Measurements from ENCODE around the gene MSH4. TPM values are rescaled to one million over a fixed set of nuclear protein-coding genes. Genes with fewer than 3 reads are reported as not detected.
"Not testable (repeated sequence)": the region's sequence is repeated elsewhere in the genome, so short reads cannot be mapped to it uniquely, and the experiment has no call there.

Gene MSH4
- 0.08 and 0.16 TPM in 2 replicates for total RNA-seq (2014; rRNA removed; shearing (Covaris generic))
- polyA plus RNA-seq (2015; cell fraction: cytosol; rRNA removed): not detected in 2 replicates
- polyA plus RNA-seq (2015; cell fraction: nucleus; rRNA removed): 0.23 and 0.56 TPM in 2 replicates

DNA sequence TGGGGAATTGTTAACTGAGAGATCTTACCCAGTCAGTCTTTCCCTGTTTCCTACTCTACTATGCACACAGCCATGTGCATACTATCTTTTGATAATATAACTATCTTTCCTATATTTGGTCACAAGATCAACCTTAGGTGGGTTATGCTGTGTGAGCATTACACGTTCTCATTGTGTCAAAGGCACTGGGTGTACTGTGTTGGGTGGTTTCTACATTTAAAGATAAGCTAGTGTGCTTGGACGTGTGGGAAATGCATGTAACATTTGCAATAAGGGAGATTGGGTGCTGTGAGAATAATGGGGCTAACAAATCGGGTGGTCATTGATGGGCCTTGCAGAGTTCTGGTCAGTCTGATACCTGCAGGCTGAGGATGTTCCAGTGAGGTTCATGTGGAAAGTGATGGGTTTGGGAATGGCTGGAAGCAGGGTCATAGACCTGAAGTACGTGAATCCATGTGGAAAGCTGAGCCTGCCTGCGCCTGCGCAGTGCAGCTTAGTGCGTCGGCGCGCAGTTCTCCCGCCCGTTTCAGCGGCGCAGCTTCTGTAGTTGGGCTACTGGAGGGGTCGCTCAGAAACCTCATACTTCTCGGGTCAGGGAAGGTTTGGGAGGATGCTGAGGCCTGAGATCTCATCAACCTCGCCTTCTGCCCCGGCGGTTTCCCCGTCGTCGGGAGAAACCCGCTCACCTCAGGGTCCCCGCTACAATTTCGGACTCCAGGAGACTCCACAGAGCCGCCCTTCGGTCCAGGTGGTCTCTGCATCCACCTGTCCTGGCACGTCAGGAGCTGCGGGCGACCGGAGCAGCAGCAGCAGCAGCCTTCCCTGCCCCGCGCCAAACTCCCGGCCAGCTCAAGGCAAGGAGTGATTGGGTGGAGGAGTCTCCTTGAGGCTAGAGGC lies at the start of gene MSH4:
Gene MSH4 (plus strand): TSS at position 507 of the 897 bp plus-strand sequence. CDS start 104 bp downstream, at position 611.
- in situ Hi-C loops (cut with HindIII; ENCODE audit: low pct_unique_long_range_greater_than_20kb, low sequenced_read_pairs): no loop called here
- DNase-seq (ENCODE audit: low read depth, low spot score): peak; percentile 41

- in situ Hi-C loops (cut with HindIII; ENCODE audit: low pct_unique_long_range_greater_than_20kb, low sequenced_read_pairs): not testable (repeated sequence)
Observed at GRCh38 chr1:75757210-75757609, 39.5 kb upstream of the MSH4 start.

DNA sequence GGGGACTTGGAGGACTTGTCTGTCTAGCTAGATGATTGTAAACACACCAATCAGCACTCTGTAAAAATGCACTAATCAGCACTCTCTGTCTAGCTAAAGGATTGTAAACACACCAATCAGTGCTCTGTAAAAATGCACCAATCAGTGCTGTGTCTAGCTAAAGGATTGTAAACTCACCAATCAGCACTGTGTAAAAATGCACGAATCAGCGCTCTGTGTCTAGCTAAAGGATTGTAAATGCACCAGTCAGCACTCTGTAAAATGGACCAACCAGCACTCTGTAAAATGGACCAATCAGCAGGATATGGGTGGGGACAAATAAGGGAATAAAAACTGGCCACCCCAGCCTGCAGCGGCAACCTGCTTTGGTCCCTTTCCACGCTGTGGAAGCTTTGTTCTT lies 38.1 kb upstream of the MSH4 start:
- DNase-seq (ENCODE audit: low read depth, low spot score); in situ Hi-C loops (cut with HindIII; ENCODE audit: low pct_unique_long_range_greater_than_20kb, low sequenced_read_pairs): not testable (repeated sequence)

More at GRCh38 chr1:75757210-75757609, 39.5 kb upstream of the MSH4 start:
- not testable (repeated sequence) for DNase-seq (ENCODE audit: low read depth, low spot score)

DNA sequence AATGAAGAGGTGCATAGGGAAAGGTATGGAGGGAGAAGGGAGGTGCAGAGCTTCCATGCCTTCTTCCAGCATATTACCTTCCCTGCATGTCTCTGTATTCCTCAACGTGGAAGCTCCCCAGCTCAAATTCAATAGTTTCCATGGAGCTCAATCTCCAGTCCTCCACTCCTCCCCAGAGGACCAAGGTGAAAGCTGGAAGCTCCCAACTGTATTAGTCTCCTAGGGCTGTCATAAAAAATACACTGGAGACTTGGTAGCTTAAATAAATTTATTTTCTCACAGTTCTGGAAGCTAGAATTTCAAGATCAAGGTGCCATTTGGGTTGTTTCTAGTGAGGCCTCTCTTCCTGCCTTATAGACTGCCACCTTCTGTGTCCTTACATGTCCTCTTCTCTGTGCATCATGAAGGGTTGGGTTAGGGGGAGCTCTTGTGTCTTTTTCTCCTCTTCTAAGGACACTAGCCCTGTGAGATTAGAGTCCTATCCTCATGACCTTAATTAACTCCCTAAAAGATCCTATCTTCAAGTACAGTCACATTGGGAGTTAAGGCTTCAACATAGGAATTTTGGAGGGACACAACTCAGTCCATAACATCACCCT lies 32.5 kb upstream of the MSH4 start:
- DNase-seq (ENCODE audit: low read depth, low spot score): no peak
- in situ Hi-C loops (cut with HindIII; ENCODE audit: low pct_unique_long_range_greater_than_20kb, low sequenced_read_pairs): no loop called here

- in situ Hi-C loops (cut with HindIII; ENCODE audit: low pct_unique_long_range_greater_than_20kb, low sequenced_read_pairs): no loop called here
- DNase-seq (ENCODE audit: low read depth, low spot score): no peak
Observed at GRCh38 chr1:75765697-75766355, 30.9 kb upstream of the MSH4 start.

DNA sequence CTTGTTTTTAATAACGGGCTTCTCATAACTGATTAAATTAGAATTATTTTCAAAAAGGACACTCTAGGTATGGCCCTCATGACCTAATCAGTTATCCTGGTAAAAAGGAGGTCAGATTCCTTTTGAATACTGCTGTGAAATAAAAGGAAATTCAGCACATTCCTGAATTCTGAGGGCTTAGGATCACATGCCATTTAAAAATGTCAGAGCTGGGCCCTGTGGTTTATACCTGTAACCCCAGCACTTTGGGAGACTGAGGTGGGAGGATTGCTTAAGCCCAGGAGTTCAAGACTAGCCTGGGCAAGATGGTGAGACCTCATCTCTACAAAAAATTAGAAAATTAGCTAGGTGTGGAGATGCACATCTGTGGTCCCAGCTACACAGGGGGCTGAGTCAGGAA lies 28.7 kb upstream of the MSH4 start:
- DNase-seq (ENCODE audit: low read depth, low spot score): no peak
- in situ Hi-C loops (cut with HindIII; ENCODE audit: low pct_unique_long_range_greater_than_20kb, low sequenced_read_pairs): no loop called here

DNA sequence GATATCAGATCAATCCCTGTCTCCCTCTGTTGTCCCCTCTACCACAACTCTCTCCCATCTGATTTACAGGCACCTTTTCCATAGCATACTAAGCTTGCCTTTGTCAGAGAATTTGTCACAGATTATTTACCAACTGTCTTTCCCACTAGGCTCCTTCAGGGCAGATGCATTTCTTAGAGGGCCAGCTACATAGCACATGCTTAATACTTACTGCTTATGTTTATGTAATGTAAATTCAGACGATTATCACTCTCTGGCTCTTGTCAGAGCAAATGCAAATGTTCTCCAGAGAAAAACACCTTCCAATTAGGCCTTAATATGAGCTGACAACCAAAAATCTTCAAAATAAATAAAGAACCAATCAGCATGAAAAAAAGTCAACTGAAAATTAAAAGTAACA lies 25.9 kb upstream of the MSH4 start:
- DNase-seq (ENCODE audit: low read depth, low spot score): no peak
- in situ Hi-C loops (cut with HindIII; ENCODE audit: low pct_unique_long_range_greater_than_20kb, low sequenced_read_pairs): no loop called here

GRCh38 chr1:75771978-75772377 lies 24.7 kb upstream of the MSH4 start:
- in situ Hi-C loops (cut with HindIII; ENCODE audit: low pct_unique_long_range_greater_than_20kb, low sequenced_read_pairs): no loop called here
- no peak for DNase-seq (ENCODE audit: low read depth, low spot score)

- in situ Hi-C loops (cut with HindIII; ENCODE audit: low pct_unique_long_range_greater_than_20kb, low sequenced_read_pairs); DNase-seq (ENCODE audit: low read depth, low spot score): not testable (repeated sequence)
Observed at GRCh38 chr1:75777812-75778211, 18.9 kb upstream of the MSH4 start.

GRCh38 chr1:75778694-75779093 lies 18.0 kb upstream of the MSH4 start:
- DNase-seq (ENCODE audit: low read depth, low spot score); in situ Hi-C loops (cut with HindIII; ENCODE audit: low pct_unique_long_range_greater_than_20kb, low sequenced_read_pairs): not testable (repeated sequence)

GRCh38 chr1:75780183-75780582 lies 16.5 kb upstream of the MSH4 start:
- in situ Hi-C loops (cut with HindIII; ENCODE audit: low pct_unique_long_range_greater_than_20kb, low sequenced_read_pairs); DNase-seq (ENCODE audit: low read depth, low spot score): not testable (repeated sequence)

DNA sequence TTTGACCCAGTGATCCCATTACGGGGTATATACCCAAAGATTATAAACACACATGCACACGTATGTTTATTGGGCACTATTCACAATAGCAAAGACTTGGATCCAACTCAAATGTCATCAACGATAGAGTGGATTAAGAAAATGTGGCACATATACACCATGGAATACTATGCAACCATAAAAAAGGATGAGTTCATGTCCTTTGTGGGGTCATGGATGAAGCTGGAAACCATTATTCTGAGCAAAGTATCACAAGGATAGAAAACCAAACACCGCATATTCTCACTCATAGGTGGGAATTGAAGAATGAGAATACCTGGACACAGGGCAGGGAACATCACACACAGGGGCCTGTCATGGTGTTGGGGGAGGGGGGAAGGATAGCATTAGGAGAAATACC lies 12.8 kb upstream of the MSH4 start:
- in situ Hi-C loops (cut with HindIII; ENCODE audit: low pct_unique_long_range_greater_than_20kb, low sequenced_read_pairs); DNase-seq (ENCODE audit: low read depth, low spot score): not testable (repeated sequence)

DNA sequence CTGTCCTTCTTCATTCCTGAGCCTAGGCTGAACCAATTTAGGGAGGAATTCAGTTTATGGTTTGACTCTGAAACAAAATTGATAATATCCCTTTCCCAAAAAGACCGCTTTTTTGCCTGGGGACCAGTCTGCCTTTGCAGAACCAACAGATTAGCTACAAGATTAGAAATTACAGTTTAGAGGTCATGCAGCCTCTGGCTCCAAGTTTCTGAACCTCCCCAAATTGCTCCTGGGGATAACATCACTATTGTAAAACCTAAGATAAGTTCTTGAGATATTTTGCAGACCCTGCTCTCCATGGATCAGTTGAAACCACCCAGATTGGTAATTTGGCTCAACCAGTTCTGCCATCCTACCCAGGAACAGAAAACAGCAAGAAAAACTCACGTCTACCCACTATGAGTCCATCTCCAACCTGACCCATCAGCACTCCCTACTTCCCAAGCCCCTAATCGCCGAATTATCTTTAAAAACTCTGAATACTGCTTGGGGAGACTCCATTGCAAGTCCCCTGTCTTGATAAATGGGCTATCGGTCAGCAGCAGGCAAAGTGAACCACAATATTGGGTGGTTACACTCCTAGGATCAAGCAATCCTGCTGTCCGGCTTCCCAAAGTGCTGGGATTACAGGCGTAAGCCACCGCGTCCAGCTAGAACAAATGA lies 11.2 kb upstream of the MSH4 start:
- DNase-seq (ENCODE audit: low read depth, low spot score): no peak
- in situ Hi-C loops (cut with HindIII; ENCODE audit: low pct_unique_long_range_greater_than_20kb, low sequenced_read_pairs): no loop called here

DNA sequence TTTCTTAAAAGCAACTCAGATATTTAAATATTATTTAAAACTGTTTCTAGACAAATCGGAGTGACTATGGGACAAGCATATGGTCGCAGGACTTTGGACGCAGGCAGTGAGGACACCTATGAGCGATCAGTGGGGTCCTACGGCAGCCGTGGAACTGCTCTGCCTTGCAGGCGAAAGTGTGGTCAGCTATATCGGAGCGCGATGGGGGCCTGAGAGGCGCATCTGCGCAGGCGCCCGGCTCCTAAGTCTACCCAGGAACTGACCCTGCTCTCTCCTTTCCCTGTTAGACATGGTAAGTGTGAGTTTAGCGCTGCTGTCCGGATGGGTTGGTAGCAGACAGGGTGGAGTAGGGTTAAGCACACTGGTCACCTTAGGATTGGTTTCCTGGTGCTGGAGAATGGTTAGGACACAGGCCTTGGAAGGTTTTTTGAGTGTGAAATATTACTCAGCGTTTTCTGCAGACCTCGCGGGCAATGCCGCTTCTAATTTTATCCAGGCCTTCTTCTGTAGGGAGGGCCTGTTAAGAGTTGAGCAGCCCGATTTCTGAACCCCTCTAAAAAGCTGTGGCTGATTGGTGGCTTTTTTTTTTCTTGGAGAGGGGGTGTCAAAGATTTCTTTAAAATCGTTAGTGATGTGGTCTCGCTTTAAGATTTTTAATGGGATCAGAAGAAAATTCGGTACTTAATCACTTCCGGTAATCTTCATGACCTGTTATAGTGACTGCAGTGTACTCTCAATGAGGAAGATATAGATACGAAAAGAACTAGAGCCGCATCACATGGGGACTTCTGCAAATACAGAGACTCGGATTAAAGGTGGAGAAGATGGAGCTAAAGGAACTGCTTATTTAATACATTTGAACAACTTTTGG lies 10.5 kb upstream of the MSH4 start, which contains the start of gene RABGGTB:
Gene RABGGTB (plus strand): TSS at position 274 of the 871 bp plus-strand sequence. CDS start 16 bp downstream, at position 290.
- DNase-seq (ENCODE audit: low read depth, low spot score): peak; percentile 95
- in situ Hi-C loops (cut with HindIII; ENCODE audit: low pct_unique_long_range_greater_than_20kb, low sequenced_read_pairs): no loop called here

DNA sequence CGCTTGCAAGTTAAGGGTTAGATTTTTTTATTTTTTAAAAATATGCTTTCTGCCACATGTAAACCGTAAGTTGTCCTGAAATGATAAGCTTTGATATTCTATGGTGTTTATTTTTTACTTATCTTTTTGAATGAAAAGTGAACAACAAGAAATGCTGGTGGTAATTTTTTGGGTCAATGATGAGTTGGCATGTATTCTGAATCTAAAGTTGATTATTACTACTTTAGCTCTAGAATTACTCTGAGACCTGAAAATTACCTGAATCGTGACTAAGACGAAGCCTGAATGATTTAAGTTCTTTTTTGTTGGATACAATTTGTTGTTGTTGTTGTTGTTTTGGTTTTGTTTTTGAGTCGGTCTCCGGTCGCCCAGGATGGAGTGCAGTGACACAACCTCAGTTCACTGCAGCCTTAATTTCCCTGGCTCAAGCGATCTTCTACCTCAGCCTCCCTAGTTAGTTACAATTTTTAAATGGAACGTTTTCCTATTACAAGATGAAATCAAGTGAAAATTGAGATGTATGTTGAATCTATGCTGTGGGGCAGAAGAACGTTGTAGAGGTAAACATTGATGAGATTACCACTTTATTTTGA lies 9.7 kb upstream of the MSH4 start:
- in situ Hi-C loops (cut with HindIII; ENCODE audit: low pct_unique_long_range_greater_than_20kb, low sequenced_read_pairs): no loop called here
- DNase-seq (ENCODE audit: low read depth, low spot score): no peak

GRCh38 chr1:75787524-75787923 lies 9.2 kb upstream of the MSH4 start:
- DNase-seq (ENCODE audit: low read depth, low spot score): no peak
- in situ Hi-C loops (cut with HindIII; ENCODE audit: low pct_unique_long_range_greater_than_20kb, low sequenced_read_pairs): no loop called here

Measured in SK-MEL-5 (cell line).